Pancreas (tissue), 10 donors: Measurements from ENCODE around the gene TAF1L. TPM values are rescaled to one million over a fixed set of nuclear protein-coding genes. Genes with fewer than 3 reads are reported as not detected.
A peak's percentile ranks its signal among the peaks of the same experiment; 100 is the strongest.

Experiments
- ATAC-seq, 4 donors: fragments of 200-7000 bp; cut with Tn5 transposase; one replicate each; pipeline versions ENCODE4 v1.8.0 to v1.9.1; 2020; ENCODE audit warnings: mild to moderate bottlenecking in 4 of 4, moderate library complexity in 4 of 4
- DNase-seq, 6 donors: peaks; one replicate each; pipeline ENCODE4 v3.0.0-alpha.2; 2020
- FAIRE-seq: peaks from 2 replicates; lab custom pipeline; 2012; peaks lifted over from hg19 to GRCh38; lab: Jason Lieb, UNC
- H3K27ac ChIP-seq, 4 donors: fragments of 200-600 bp; sonication (generic); 1 replicate in 3 of 4; 2 replicates in 1 of 4; pipeline versions ENCODE4 v1.5.0 to v1.8.0; 2020
- H3K27me3 ChIP-seq, 4 donors: fragments of 200-600 bp; one replicate each; pipeline ENCODE4 v1.8.0; 2021
- H3K36me3 ChIP-seq, 3 donors: fragments of 200-600 bp; sonication (generic) in 1 of 3; one replicate each; pipeline versions ENCODE4 v1.5.0 to v1.8.0; 2020 to 2021
- H3K4me1 ChIP-seq, 3 donors: fragments of 200-600 bp; one replicate each; pipeline ENCODE4 v1.8.0; 2021
- H3K4me3 ChIP-seq, 4 donors: fragments of 200-600 bp; sonication (generic) in 2 of 4; one replicate each; pipeline versions ENCODE4 v1.5.0 to v1.8.0; 2020 to 2021
- H3K9me3 ChIP-seq, 4 donors: fragments of 200-600 bp; one replicate each; pipeline ENCODE4 v1.8.0; 2021
- WGBS, 2 donors: extraction: QIAGEN DNeasy Blood & Tissue Kit; methylation state at CpG; one replicate each; pipeline ENCODE4 v1.1.7; 2013; 5-methylcytosine and 5-hydroxymethylcytosine counted together
- intact Hi-C, 3 donors: fragments of 100-400 bp; cut with DNase I; formaldehyde crosslinking; loops; one replicate each; pipeline versions ENCODE4 v1.11.1 to v1.14.2; 2022
- polyA plus RNA-seq, 2 donors: library from polyadenylated mRNA; stranded (reverse); fragments of 200-250 nt; gene quantifications; one replicate each; pipeline ENCODE4 v1.2.3, GENCODE V29; 2013
- total RNA-seq, 6 donors: library from RNA; stranded (reverse); fragmentation: NEBNext Ultra II Directional in 4 of 6; extraction: Animal tissue kit (Norgen Biotek cat#: 25700) in 4 of 6; gene quantifications; one replicate each; pipeline versions ENCODE4 v1.2.1 to v1.2.4, GENCODE V29; 2021 to 2023
- TF ChIP-seq, protein P1 (sequence below), 4 donors: fragments of 200-600 bp; sonication (generic) in 3 of 4; IDR thresholded peaks; one replicate each; pipeline versions ENCODE4 v1.5.0 to v1.8.0; 2021; ENCODE audit warnings: antibody characterized with exemption in 4 of 4
- donor health status: healthy with polysubstance abuse.
- donor health status: DM: no; HTN: no; CAD: no; lungs with moderate emphysema.
- donor health status: DM: no; HTN: no; CAD: no.
- donor health status: control.
- donor health status: control.
- donor health status: Bipolar disorder and iron deficiency.
- donor health status: DM: yes; HTN: yes; CAD: no.
- donor health status: DM: no; HTN: no; CAD: no.
- donor health status: DM: no; HTN: no; CAD: no.
- donor health status: DM: yes; HTN: yes; CAD: no.

Gene TAF1L
- total and polyA plus RNA-seq, 8 donors = 0.03 to 0.04 (median 0.04) TPM; not detected in 5

DNA sequence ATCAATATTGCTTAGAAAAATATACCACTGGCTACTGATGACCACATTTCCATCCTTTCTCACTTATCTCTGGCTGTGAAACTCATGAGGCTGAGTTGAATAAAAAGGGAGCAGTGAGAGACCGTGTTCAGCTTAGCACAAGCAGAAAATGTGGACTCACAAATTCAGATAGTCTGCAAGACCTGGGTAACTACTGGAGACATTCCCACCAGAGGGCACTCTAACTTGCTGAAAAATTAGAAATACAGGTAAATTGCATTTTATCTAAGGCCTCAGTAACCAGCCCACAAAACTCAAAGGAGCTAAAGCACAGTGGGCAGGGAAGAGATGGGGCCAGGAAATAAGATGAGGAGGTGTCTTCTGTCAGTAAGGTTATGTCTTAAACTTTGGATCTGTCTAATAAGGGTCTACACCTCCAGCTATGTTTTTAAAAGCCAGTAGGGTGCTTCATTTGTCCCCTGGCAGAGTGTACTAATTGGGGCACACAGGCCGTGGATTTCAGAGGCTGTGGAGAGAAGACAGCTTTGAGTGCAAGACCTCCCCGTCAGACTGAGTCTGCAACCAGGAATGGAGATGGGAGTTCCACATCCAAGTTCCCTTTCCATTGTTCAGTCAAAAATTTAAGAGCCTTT is 53.8 kb downstream of the TAF1L start:
- Histone ChIP-seq H3K36me3 (no peaks in the 10 kb centered on the region), H3K27ac (no peak overlapping the region), H3K4me1 (no peaks in the 10 kb centered on the region), H3K4me3 (no peak overlapping the region), H3K9me3 (no peaks in the 10 kb centered on the region), H3K27me3 (no peaks in the 10 kb centered on the region)
- TF ChIP-seq, protein P1, sequence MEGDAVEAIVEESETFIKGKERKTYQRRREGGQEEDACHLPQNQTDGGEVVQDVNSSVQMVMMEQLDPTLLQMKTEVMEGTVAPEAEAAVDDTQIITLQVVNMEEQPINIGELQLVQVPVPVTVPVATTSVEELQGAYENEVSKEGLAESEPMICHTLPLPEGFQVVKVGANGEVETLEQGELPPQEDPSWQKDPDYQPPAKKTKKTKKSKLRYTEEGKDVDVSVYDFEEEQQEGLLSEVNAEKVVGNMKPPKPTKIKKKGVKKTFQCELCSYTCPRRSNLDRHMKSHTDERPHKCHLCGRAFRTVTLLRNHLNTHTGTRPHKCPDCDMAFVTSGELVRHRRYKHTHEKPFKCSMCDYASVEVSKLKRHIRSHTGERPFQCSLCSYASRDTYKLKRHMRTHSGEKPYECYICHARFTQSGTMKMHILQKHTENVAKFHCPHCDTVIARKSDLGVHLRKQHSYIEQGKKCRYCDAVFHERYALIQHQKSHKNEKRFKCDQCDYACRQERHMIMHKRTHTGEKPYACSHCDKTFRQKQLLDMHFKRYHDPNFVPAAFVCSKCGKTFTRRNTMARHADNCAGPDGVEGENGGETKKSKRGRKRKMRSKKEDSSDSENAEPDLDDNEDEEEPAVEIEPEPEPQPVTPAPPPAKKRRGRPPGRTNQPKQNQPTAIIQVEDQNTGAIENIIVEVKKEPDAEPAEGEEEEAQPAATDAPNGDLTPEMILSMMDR (IDR thresholded peaks at IDR 0.05) = peak in 3 of 4 donors; percentile 11 to 29 (median 23)
- intact Hi-C loops = loop anchor here (5.0 to 10.0 kb wide), 3 partner anchors 207 to 391 kb away; no protein-coding TSS in a partner anchor
- FAIRE-seq (no peak), ATAC-seq (peak in 3 of 4 donors; percentile 72 to 81 (median 76)), DNase-seq (peak in 2 of 6 donors; percentile 12 to 49)
- 20 to 21% methylated on average over 3 of the region's 3 CpGs for WGBS, 2 donors

DNA sequence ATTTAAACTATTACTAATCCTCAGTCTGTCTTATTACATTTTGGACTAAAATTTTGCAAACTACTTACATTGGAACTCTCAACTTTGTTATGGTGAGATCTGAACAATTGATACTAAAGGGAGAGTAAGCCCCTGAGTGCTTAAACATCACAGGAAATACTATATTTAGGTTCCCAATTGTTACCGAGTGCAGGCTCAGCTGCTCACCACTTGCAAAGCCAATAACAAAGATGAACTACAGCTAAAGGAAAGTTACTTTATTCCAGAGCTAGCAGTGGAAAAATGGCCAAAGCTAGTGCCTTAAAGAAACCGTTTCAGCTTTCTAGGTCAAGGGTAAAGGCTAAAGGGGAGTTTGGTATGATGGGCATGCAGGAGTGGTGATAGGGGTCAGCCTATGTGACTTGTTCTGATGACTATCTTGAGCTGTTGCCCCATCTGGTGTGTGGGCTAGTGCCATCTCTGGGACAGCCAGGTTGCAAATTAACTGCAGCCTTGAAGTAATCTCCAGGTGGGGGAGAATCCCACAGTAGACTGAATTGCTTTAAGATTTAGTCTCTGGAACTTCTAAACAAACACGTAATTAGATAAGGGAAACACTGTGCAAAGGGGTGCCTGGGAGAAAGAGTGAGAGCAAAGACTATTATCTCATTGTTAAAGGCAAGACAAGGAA is 54.7 kb downstream of the TAF1L start:
- no peaks in the 10 kb centered on the region for H3K36me3 ChIP-seq
- 8 to 13% methylated on average over 3 of the region's 3 CpGs for WGBS, 2 donors
- H3K4me1 ChIP-seq = no peaks in the 10 kb centered on the region
- FAIRE-seq (no peak), ATAC-seq (no peak), DNase-seq (no peak)
- H3K27ac ChIP-seq = no peak overlapping the region
- intact Hi-C loops = loop anchor here (5.0 to 10.0 kb wide), 3 partner anchors 206 to 392 kb away; no protein-coding TSS in a partner anchor
- TF ChIP-seq, protein P1 (IDR thresholded peaks at IDR 0.05) = no peak
- H3K27me3 ChIP-seq = no peaks in the 10 kb centered on the region
- no peaks in the 10 kb centered on the region for H3K9me3 ChIP-seq
- no peak overlapping the region for H3K4me3 ChIP-seq

DNA sequence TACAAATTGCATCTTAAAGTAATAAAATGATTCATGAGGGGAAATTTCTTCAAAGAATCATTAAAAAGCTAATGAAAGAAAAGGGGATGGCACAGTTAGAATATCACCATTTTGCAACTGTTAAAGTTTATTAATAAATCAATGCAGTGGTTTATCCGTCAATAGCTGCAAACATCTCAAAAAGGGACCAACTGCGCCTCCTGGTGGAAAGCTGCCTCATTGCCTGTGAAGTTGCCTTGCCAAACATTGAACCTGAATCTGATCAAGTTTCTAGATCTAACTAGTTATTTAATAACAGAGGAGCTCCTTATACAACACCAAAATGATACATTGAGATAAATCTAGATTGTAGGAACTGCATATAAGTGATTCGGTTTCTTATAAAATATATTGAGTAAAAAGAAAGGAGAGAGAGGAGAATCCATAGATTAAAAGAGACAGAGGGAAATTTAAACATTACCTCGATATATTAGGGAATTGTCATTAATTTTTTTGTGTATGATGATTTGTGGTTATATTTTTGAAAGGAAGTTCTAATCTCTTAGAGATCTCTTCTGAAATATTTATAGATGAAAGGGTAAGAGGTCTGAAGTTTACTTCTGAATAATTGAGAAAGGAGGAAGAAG is 55.6 kb downstream of the TAF1L start:
- Histone ChIP-seq H3K36me3 (no peaks in the 10 kb centered on the region), H3K27me3 (no peaks in the 10 kb centered on the region), H3K27ac (no peak overlapping the region), H3K9me3 (no peaks in the 10 kb centered on the region), H3K4me1 (no peaks in the 10 kb centered on the region), H3K4me3 (no peak overlapping the region)
- peak; percentile 54 to 87 (median 66) for DNase-seq
- WGBS, 2 donors = 13 to 15% methylated on average over 4 of the region's 4 CpGs
- FAIRE-seq = peak; percentile 90
- TF ChIP-seq, protein P1 (IDR thresholded peaks at IDR 0.05) = peak; percentile 53 to 90 (median 84)
- ATAC-seq = peak; percentile 58 to 88 (median 80)
- intact Hi-C loops = loop anchor here (5.0 to 10.0 kb wide), 6 partner anchors 145 to 392 kb away; partner anchors contain the start of gene ACO1 (in 1 of the 3)

Other genes starting within 250 kb of the TAF1L start
- 10 to 100 TPM in 1 of 6 donors, 1 to 10 TPM in 5; 2.1 to 10.6 (median 4.1) TPM for gene RIGI, start 109.5 kb downstream of the TAF1L start, total RNA-seq
- 1 to 10 TPM; 2.4 to 4.0 TPM for gene RIGI, start 109.5 kb downstream of the TAF1L start, polyA plus RNA-seq
- 10 to 100 TPM in 1 of 6 donors, 1 to 10 TPM in 5; 3.5 to 10.7 (median 6.9) TPM for gene SMIM27, start 83.3 kb downstream of the TAF1L start, total RNA-seq
- gene SMIM27, start 83.3 kb downstream of the TAF1L start, polyA plus RNA-seq = 10 to 100 TPM in 1 of 2 donors, 1 to 10 TPM in 1; 5.1 to 14.4 TPM
- gene TOPORS, start 83.1 kb downstream of the TAF1L start, total RNA-seq = 1 to 10 TPM; 4.3 to 9.0 (median 4.8) TPM
- 1 to 10 TPM; 3.0 to 5.5 TPM for gene TOPORS, start 83.1 kb downstream of the TAF1L start, polyA plus RNA-seq
- 10 to 100 TPM; 11.3 to 21.2 (median 16.3) TPM for gene NDUFB6, start 62.5 kb downstream of the TAF1L start, total RNA-seq
- 10 to 100 TPM; 12.6 to 29.5 TPM for gene NDUFB6, start 62.5 kb downstream of the TAF1L start, polyA plus RNA-seq
- gene TMEM215, start 147.9 kb upstream of the TAF1L start, total RNA-seq = under 1 TPM in 1 of 6 donors, not detected in 5; 0.09 TPM
- not detected for gene TMEM215, start 147.9 kb upstream of the TAF1L start, polyA plus RNA-seq